NB4 (cell line): Measurements from ENCODE around the gene CXCL13.

Source experiments
- DNase-seq: peaks from one replicate; pipeline ENCODE4 v3.0.0; 2010; ENCODE audit warnings: low read depth
- H3K4me3 ChIP-seq: one replicate; pipeline ENCODE4 v1.5.1; 2011; ENCODE audit warnings: mild to moderate bottlenecking, low read depth, low read length, moderate library complexity
- MAX ChIP-seq: IDR thresholded peaks from 2 replicates; pipeline ENCODE4 v1.6.1; 2011; ENCODE audit warnings: low read depth, low read length
- MYC ChIP-seq: IDR thresholded peaks from 2 replicates; pipeline ENCODE4 v1.6.1; 2011; ENCODE audit warnings: low read depth, low read length
- POLR2A ChIP-seq: IDR thresholded peaks from 2 replicates; pipeline ENCODE4 v1.6.1; 2011; ENCODE audit warnings: mild to moderate bottlenecking; ENCODE audit not compliant: insufficient read length; ENCODE audit errors: extremely low read depth
- TF ChIP-seq, protein P1 (sequence below): IDR thresholded peaks from one replicate; pipeline ENCODE4 v1.5.1; 2012; ENCODE audit warnings: low read depth, low read length

The CXCL13 gene

DNA sequence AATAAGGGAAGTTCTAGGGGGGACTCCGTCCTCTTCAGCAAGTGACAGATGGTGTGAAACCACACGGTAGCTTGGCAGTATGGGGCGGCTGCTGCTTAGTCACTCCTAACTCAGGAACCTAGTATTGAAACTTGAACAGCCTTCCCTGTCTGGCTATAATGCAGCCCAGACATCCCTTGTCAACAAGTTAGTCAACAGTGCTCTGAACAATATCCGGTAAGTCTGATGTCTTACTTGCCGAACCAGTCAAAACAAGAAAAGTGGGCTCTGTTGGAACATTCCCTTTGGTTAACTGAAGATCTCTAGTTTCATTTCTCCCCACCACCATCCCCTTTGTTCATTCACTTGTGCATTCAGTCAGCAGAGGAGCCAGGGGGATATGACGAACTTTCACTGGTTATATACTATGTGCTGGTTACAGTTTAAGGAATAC, 18.7 kb upstream of the CXCL13 start:
- peak; percentile 71 for DNase-seq
- H3K4me3 ChIP-seq, result no peak overlapping the region
- TF ChIP-seq MAX (no peak), MYC (no peak), POLR2A (no peak)
- TF ChIP-seq, protein P1, sequence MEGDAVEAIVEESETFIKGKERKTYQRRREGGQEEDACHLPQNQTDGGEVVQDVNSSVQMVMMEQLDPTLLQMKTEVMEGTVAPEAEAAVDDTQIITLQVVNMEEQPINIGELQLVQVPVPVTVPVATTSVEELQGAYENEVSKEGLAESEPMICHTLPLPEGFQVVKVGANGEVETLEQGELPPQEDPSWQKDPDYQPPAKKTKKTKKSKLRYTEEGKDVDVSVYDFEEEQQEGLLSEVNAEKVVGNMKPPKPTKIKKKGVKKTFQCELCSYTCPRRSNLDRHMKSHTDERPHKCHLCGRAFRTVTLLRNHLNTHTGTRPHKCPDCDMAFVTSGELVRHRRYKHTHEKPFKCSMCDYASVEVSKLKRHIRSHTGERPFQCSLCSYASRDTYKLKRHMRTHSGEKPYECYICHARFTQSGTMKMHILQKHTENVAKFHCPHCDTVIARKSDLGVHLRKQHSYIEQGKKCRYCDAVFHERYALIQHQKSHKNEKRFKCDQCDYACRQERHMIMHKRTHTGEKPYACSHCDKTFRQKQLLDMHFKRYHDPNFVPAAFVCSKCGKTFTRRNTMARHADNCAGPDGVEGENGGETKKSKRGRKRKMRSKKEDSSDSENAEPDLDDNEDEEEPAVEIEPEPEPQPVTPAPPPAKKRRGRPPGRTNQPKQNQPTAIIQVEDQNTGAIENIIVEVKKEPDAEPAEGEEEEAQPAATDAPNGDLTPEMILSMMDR, result no peak

- no peak overlapping the region for H3K4me3 ChIP-seq
- no peak for DNase-seq
- TF ChIP-seq, protein P1, result no peak
- TF ChIP-seq MAX (no peak), MYC (no peak), POLR2A (no peak)
These were observed 15.1 kb upstream of the CXCL13 start for GRCh38 chr4:77590482-77590881.

DNA sequence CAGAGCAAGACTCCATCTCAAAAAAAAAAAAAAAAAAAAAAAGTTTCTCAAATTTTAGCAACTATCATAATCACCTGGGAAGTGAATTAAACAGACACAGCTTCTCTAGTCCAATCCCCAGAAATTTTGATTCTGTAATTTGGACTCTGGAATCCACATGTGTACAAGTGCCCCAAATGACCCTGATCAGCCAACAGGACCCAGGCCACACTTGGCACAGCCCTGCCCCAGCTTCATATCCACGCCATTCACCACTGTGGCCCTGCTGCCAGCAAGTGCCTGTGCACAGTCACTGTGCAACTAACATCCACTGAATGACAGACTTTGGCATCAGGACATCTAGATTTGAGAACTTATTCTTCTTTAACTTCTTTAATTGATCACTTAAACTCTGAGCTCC, 14.1 kb upstream of the CXCL13 start:
- DNase-seq, result no peak
- H3K4me3 ChIP-seq, result no peak overlapping the region
- TF ChIP-seq MAX (no peak), MYC (no peak)
- TF ChIP-seq, protein P1, result no peak

DNA sequence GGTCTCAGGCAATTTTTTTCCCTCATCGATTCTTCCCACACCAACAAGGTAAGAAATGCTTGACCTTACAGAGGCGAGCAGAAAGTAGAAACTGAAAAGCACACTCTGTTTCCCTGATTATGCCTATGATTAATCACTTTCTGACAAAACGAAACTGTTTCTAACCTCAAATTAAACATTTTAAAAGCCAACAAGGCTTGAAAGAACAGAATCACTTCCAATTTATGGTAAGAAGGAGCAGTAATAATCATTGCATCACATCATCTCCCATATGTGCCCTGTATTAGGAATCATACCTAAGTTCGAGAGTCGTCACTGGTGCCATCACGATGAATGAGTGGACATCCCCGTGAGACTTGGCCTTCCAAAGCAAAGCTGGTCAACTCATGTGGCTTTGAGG, 12.5 kb upstream of the CXCL13 start:
- DNase-seq, result no peak
- H3K4me3 ChIP-seq, result no peak overlapping the region
- TF ChIP-seq MYC (no peak), MAX (no peak), POLR2A (no peak)
- TF ChIP-seq, protein P1, result no peak

DNA sequence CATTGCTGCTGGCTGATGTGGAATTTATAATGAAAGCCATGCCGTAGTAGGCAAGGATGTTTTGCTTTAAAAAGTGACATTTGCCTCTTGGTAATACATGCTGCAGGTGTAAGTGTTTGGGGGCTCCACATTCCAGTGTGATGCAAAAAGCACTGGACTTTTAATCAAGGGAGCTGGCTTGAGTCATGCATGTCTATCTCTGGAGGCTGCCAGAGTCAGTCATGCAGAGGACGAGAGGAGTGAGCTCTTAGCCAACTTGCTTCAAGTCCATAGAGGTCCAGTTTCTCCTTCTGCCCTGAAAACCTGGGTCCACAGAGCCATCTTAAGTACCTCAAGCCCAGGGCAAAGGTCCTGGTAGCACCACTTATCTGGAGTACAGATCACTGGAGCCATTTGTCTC, 11.6 kb upstream of the CXCL13 start:
- H3K4me3 ChIP-seq, result no peak overlapping the region
- no peak for DNase-seq
- no peak for TF ChIP-seq MAX
- TF ChIP-seq POLR2A, result no peak
- TF ChIP-seq, protein P1, result no peak
- no peak for TF ChIP-seq MYC

DNA sequence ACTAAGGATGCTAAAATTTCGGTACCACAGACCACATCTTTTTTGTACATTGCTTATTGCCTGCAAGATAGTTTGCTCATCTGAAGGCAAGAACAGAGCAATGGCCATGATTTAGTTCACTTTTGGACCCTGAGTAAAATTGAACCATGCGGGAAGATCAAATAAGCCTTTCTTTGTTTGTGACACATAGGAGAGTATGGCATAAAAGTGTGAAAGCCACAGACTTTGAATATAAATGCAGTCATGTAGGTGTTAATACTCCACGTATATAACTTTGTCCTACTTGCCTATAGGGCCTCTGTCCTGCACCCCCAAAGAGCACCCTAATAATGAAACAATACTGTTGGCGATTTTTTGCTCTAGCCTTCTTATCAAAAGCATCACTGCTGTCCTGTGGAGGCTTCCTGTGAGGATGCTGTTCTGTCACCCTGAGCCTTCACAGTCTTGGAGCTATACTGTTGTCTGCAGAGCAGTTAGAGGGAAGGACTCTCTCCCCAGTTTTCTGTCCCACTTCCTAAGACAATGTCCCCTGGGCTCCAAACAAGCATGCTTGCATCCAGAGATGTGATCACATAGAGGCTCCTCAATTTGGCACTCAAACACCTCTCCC, 10.2 kb upstream of the CXCL13 start:
- no peak for DNase-seq
- H3K4me3 ChIP-seq, result no peak overlapping the region
- TF ChIP-seq MAX, result no peak
- no peak for TF ChIP-seq MYC
- no peak for TF ChIP-seq POLR2A
- TF ChIP-seq, protein P1, result no peak
